Caco-2 (cell line): ENCODE measurements around the gene SLC18A3. TPM values are rescaled to one million over a fixed set of nuclear protein-coding genes. Genes with fewer than 3 reads are reported as not detected.

Source experiments
- BruUV-seq: library from RNA; stranded (reverse); fragments of 400-500 nt; replicated peaks from 2 replicates; lab custom pipeline; 2021; lab: Mats Ljungman, UMichigan
- CTCF ChIA-PET: fragments of 300-600 bp; sonication (Branson Sonifier 250); formaldehyde crosslinking; loops from one replicate; lab custom pipeline; 2022; ENCODE audit warnings: antibody characterized with exemption; lab: Charles Lee
- POLR2A ChIA-PET: fragments of 300-600 bp; sonication (Branson Sonifier 250); formaldehyde crosslinking; loops from one replicate; lab custom pipeline; 2022; ENCODE audit warnings: antibody characterized with exemption; lab: Charles Lee
- DNase-seq, 2 experiments: peaks; one replicate each; pipeline versions ENCODE4 v3.0.0 to v3.0.0-alpha.2; 2020 to 2022
- H3K27me3 ChIP-seq: replicated peaks from 2 replicates; pipeline ENCODE4 v1.6.0; 2011; ENCODE audit warnings: low read length; ENCODE audit not compliant: control insufficient read depth, insufficient read depth
- H3K36me3 ChIP-seq: 2 replicates; pipeline ENCODE4 v1.5.1; 2011; ENCODE audit warnings: low read length; ENCODE audit not compliant: control insufficient read depth, insufficient read depth
- H3K4me1 ChIP-seq: fragments of 250-450 bp; sonication (Bioruptor Pico); 2 replicates; pipeline ENCODE4 v1.5.1; 2020; ENCODE audit warnings: mild to moderate bottlenecking
- H3K4me3 ChIP-seq: 2 replicates; pipeline ENCODE4 v1.5.1; 2011; ENCODE audit warnings: low read depth, mild to moderate bottlenecking, control low read depth, low read length
- H3K9me3 ChIP-seq: fragments of 250-450 bp; sonication (Bioruptor Pico); 2 replicates; pipeline ENCODE4 v1.5.1; 2020; ENCODE audit warnings: mild to moderate bottlenecking, moderate library complexity
- H3K27ac Mint-ChIP-seq: one replicate; pipeline ENCODE4 v1.8.0; 2022; ENCODE audit warnings: mixed read lengths; ENCODE audit not compliant: unreplicated experiment
- H3K27me3 Mint-ChIP-seq: one replicate; pipeline ENCODE4 v1.8.0; 2022; ENCODE audit warnings: mixed read lengths; ENCODE audit not compliant: insufficient read depth, unreplicated experiment
- H3K36me3 Mint-ChIP-seq: one replicate; pipeline ENCODE4 v1.8.0; 2022; ENCODE audit warnings: mild to moderate bottlenecking, mixed read lengths; ENCODE audit not compliant: insufficient read depth, unreplicated experiment
- H3K4me1 Mint-ChIP-seq: one replicate; pipeline ENCODE4 v1.8.0; 2022; ENCODE audit warnings: low read depth, mixed read lengths; ENCODE audit not compliant: unreplicated experiment
- H3K4me3 Mint-ChIP-seq: one replicate; pipeline ENCODE4 v1.8.0; 2022; ENCODE audit warnings: mild to moderate bottlenecking, moderate library complexity, mixed read lengths; ENCODE audit not compliant: unreplicated experiment
- H3K9me3 Mint-ChIP-seq: one replicate; pipeline ENCODE4 v1.8.0; 2022; ENCODE audit warnings: mixed read lengths; ENCODE audit not compliant: unreplicated experiment
- CTCF ChIP-seq, 2 experiments: fragments of 200-600 bp in 1 of 2; IDR thresholded peaks; 1 replicate in 1 of 2; 2 replicates in 1 of 2; pipeline versions ENCODE4 v1.5.1 to v1.8.0; 2011 to 2022; ENCODE audit warnings: antibody characterized with exemption in 1 of 2, control low read depth in 1 of 2, inconsistent platforms in 1 of 2, low read depth in 1 of 2, low read length in 1 of 2, mild to moderate bottlenecking in 1 of 2, moderate library complexity in 1 of 2; ENCODE audit not compliant: insufficient read depth in 1 of 2, severe bottlenecking in 1 of 2, unreplicated experiment in 1 of 2
- intact Hi-C: fragments of 100-400 bp; cut with micrococcal nuclease; formaldehyde crosslinking; loops from one replicate; pipeline ENCODE4 v1.10.0; 2022; ENCODE audit not compliant: unreplicated experiment
- total RNA-seq: library from RNA; stranded (reverse); gene quantifications from 2 replicates; pipeline ENCODE4 v1.2.3, GENCODE V29; 2022

The SLC18A3 gene
- total RNA-seq, 1 experiment from 2014 or later, result not detected

GRCh38 chr10:49629431-49629881 lies 19.3 kb downstream of the SLC18A3 start:
- peak in 1 of 2 experiments; percentile 18 for DNase-seq
- intact Hi-C loops, result no loop called here
- CTCF ChIA-PET, result no interaction called here
- H3K4me1 ChIP-seq, result no peaks in the 10 kb centered on the region
- H3K4me3 Mint-ChIP-seq, result no peak overlapping the region
- no peak overlapping the region for H3K4me3 ChIP-seq
- POLR2A ChIA-PET, result no interaction called here
- H3K36me3 Mint-ChIP-seq, result no peaks in the 10 kb centered on the region
- peaks cover 7% of the 10 kb centered on the region for H3K9me3 Mint-ChIP-seq
- H3K27me3 Mint-ChIP-seq, result peaks cover 5% of the 10 kb centered on the region
- no peaks in the 10 kb centered on the region for H3K27me3 ChIP-seq
- BruUV-seq, result no TSS peak
- TF ChIP-seq CTCF (IDR thresholded peaks at IDR 0.05; ENCODE audit: insufficient read depth in 1 of 2, low read depth in 1 of 2, low read length in 1 of 2, severe bottlenecking in 1 of 2, unreplicated experiment in 1 of 2), result no peak
- H3K9me3 ChIP-seq, result no peaks in the 10 kb centered on the region
- no peaks in the 10 kb centered on the region for H3K36me3 ChIP-seq
- no peaks in the 10 kb centered on the region for H3K4me1 Mint-ChIP-seq
- H3K27ac Mint-ChIP-seq, result no peak overlapping the region

- Histone ChIP-seq H3K9me3 (no peaks in the 10 kb centered on the region), H3K4me3 (no peak overlapping the region), H3K36me3 (no peaks in the 10 kb centered on the region), H3K4me1 (no peaks in the 10 kb centered on the region), H3K27me3 (no peaks in the 10 kb centered on the region)
- no peak overlapping the region for H3K27ac Mint-ChIP-seq
- H3K27me3 Mint-ChIP-seq, result peaks cover 2% of the 10 kb centered on the region
- no peaks in the 10 kb centered on the region for H3K4me1 Mint-ChIP-seq
- peak in 1 of 2 experiments; percentile 23 for DNase-seq
- no peaks in the 10 kb centered on the region for H3K36me3 Mint-ChIP-seq
- no TSS peak for BruUV-seq
- CTCF ChIA-PET, result no interaction called here
- no peak overlapping the region for H3K4me3 Mint-ChIP-seq
- no peak for TF ChIP-seq CTCF (IDR thresholded peaks at IDR 0.05; ENCODE audit: insufficient read depth in 1 of 2, low read depth in 1 of 2, low read length in 1 of 2, severe bottlenecking in 1 of 2, unreplicated experiment in 1 of 2)
- intact Hi-C loops, result no loop called here
- no peaks in the 10 kb centered on the region for H3K9me3 Mint-ChIP-seq
- POLR2A ChIA-PET, result no interaction called here
Observed at GRCh38 chr10:49631975-49632374, 21.9 kb downstream of the SLC18A3 start.

GRCh38 chr10:49632406-49633317 lies 22.6 kb downstream of the SLC18A3 start:
- Histone ChIP-seq H3K4me1 (no peaks in the 10 kb centered on the region), H3K36me3 (no peaks in the 10 kb centered on the region), H3K9me3 (no peaks in the 10 kb centered on the region), H3K4me3 (no peak overlapping the region), H3K27me3 (peaks cover 1% of the 10 kb centered on the region)
- no peak for TF ChIP-seq CTCF (IDR thresholded peaks at IDR 0.05; ENCODE audit: insufficient read depth in 1 of 2, low read depth in 1 of 2, low read length in 1 of 2, severe bottlenecking in 1 of 2, unreplicated experiment in 1 of 2)
- no peaks in the 10 kb centered on the region for H3K36me3 Mint-ChIP-seq
- intact Hi-C loops, result no loop called here
- H3K27ac Mint-ChIP-seq, result no peak overlapping the region
- ChIA-PET POLR2A (no interaction called here), CTCF (no interaction called here)
- no peaks in the 10 kb centered on the region for H3K4me1 Mint-ChIP-seq
- peaks cover 9% of the 10 kb centered on the region for H3K27me3 Mint-ChIP-seq
- peak; percentile 24 to 30 for DNase-seq
- H3K9me3 Mint-ChIP-seq, result no peaks in the 10 kb centered on the region
- H3K4me3 Mint-ChIP-seq, result no peak overlapping the region
- no TSS peak for BruUV-seq
